SK-N-SH (cell line): ENCODE measurements around the gene SKI. TPM values are rescaled to one million over a fixed set of nuclear protein-coding genes. Genes with fewer than 3 reads are reported as not detected.
A peak's percentile ranks its signal among the peaks of the same experiment; 100 is the strongest.
"Not testable (repeated sequence)": the region's sequence is repeated elsewhere in the genome, so short reads cannot be mapped to it uniquely, and the experiment has no call there.

Experiments
- CTCF ChIA-PET: fragments of 300-600, 350-600 bp; formaldehyde crosslinking; extraction: SDS; loops from one replicate; lab custom pipeline; 2021; lab: Yijun Ruan, JAX
- POLR2A ChIA-PET: fragments of 350-600 bp; sonication (Branson Sonifier 250); formaldehyde crosslinking; extraction: SDS; loops from one replicate; lab custom pipeline; 2020; ENCODE audit warnings: antibody characterized with exemption, inconsistent platforms; lab: Yijun Ruan, JAX
- DNase-seq: peaks from one replicate; pipeline ENCODE4 v3.0.0; 2012
- H2AFZ ChIP-seq: fragments of 200-600 bp; sonication (generic); 2 replicates; pipeline ENCODE4 v1.8.1; 2016; ENCODE audit warnings: antibody characterized with exemption, mild to moderate bottlenecking, low read depth
- H3F3A ChIP-seq: fragments of 200-600 bp; sonication (generic); replicated peaks from 2 replicates; pipeline ENCODE3; 2016; ENCODE audit warnings: antibody characterized with exemption, mild to moderate bottlenecking; ENCODE audit not compliant: insufficient read depth
- H3K27ac ChIP-seq, 2 experiments: fragments of 200-500 bp in 1 of 2; fragments of 200-600 bp in 1 of 2; sonication (Bioruptor generic) in 1 of 2; sonication (generic), shearing (Covaris generic) in 1 of 2; 2 replicates each; pipeline versions ENCODE4 v1.5.1 to v1.6.1; 2014 to 2016; ENCODE audit warnings: low read depth in 2 of 2, inconsistent platforms in 1 of 2, low read length in 1 of 2, mild to moderate bottlenecking in 1 of 2, mixed read lengths in 1 of 2
- H3K27me3 ChIP-seq: fragments of 200-600 bp; sonication (generic), shearing (Covaris generic); 2 replicates; pipeline ENCODE4 v1.6.1; 2016; ENCODE audit warnings: mixed run types; ENCODE audit not compliant: insufficient read depth
- H3K36me3 ChIP-seq, 2 experiments: fragments of 200-500 bp in 1 of 2; fragments of 200-600 bp in 1 of 2; sonication (Bioruptor generic) in 1 of 2; sonication (generic) in 1 of 2; replicated peaks in 1 of 2; 2 replicates each; pipeline versions ENCODE3 to v1.5.1; 2014 to 2016; ENCODE audit warnings: low read length in 1 of 2, mild to moderate bottlenecking in 1 of 2; ENCODE audit not compliant: insufficient read depth in 2 of 2, control insufficient read depth in 1 of 2
- H3K4me1 ChIP-seq, 2 experiments: fragments of 200-500 bp in 1 of 2; fragments of 200-600 bp in 1 of 2; sonication (Bioruptor generic) in 1 of 2; sonication (generic), shearing (Covaris generic) in 1 of 2; 2 replicates each; pipeline versions ENCODE4 v1.5.1 to v1.6.1; 2014 to 2016; ENCODE audit warnings: low read depth in 1 of 2, low read length in 1 of 2, mixed run types in 1 of 2; ENCODE audit not compliant: insufficient read depth in 2 of 2, control insufficient read depth in 1 of 2
- H3K4me2 ChIP-seq: fragments of 200-600 bp; sonication (generic), shearing (Covaris generic); 2 replicates; pipeline ENCODE4 v1.6.1; 2017; ENCODE audit warnings: mixed run types
- H3K4me3 ChIP-seq, 2 experiments: fragments of 200-500 bp in 1 of 2; fragments of 200-600 bp in 1 of 2; sonication (Bioruptor generic) in 1 of 2; sonication (generic), shearing (Covaris generic) in 1 of 2; 2 replicates each; pipeline versions ENCODE4 v1.5.1 to v1.8.1; 2014 to 2016; ENCODE audit warnings: low read depth in 2 of 2, inconsistent platforms in 1 of 2, low read length in 1 of 2, mild to moderate bottlenecking in 1 of 2, mixed read lengths in 1 of 2, moderate library complexity in 1 of 2
- H3K79me2 ChIP-seq: fragments of 200-600 bp; sonication (generic); 2 replicates; pipeline ENCODE4 v1.8.1; 2017; ENCODE audit warnings: mild to moderate bottlenecking; ENCODE audit not compliant: insufficient read depth
- H3K9ac ChIP-seq: fragments of 200-600 bp; sonication (generic); 2 replicates; pipeline ENCODE4 v1.6.1; 2017; ENCODE audit warnings: mixed run types
- H3K9me2 ChIP-seq: fragments of 200-600 bp; sonication (generic); 2 replicates; pipeline ENCODE4 v1.6.1; 2017; ENCODE audit warnings: mixed run types
- H3K9me3 ChIP-seq: fragments of 200-600 bp; sonication (generic); 2 replicates; pipeline ENCODE4 v1.6.1; 2017; ENCODE audit warnings: mixed run types, mild to moderate bottlenecking, moderate library complexity
- H4K20me1 ChIP-seq: fragments of 200-600 bp; sonication (generic); 2 replicates; pipeline ENCODE4 v1.6.1; 2017; ENCODE audit warnings: mild to moderate bottlenecking, mixed run types; ENCODE audit not compliant: insufficient read depth
- RAD21 ChIP-seq: IDR thresholded peaks from 2 replicates; pipeline ENCODE4 v1.6.1; 2012; ENCODE audit warnings: mild to moderate bottlenecking, low read length
- RCOR1 ChIP-seq: fragments of 150-350 bp; IDR thresholded peaks from 2 replicates; pipeline ENCODE4 v1.6.1; 2017; ENCODE audit warnings: antibody characterized with exemption, low read length
- RFX5 ChIP-seq: IDR thresholded peaks from 2 replicates; pipeline ENCODE4 v1.6.1; 2012; ENCODE audit warnings: mild to moderate bottlenecking, improper control_type of control experiment, low read length
- RXRA ChIP-seq: IDR thresholded peaks from 2 replicates; pipeline ENCODE4 v1.4.0; 2012; ENCODE audit warnings: low read depth, mild to moderate bottlenecking, borderline replicate concordance
- SMC3 ChIP-seq: IDR thresholded peaks from 2 replicates; pipeline ENCODE4 v1.6.1; 2012; ENCODE audit warnings: low read depth, low read length, improper control_type of control experiment
- whole genome bisulfite sequencing: methylation state at CpG from one replicate; pipeline ENCODE4 v1.1.6; 2017; ENCODE audit warnings: low lambda C conversion rate; 5-methylcytosine and 5-hydroxymethylcytosine counted together
- polyA plus RNA-seq, 3 experiments: library from polyadenylated mRNA; depleted of rRNA; stranded (reverse); fragments of >200 nt; gene quantifications; 2 replicates each; pipeline ENCODE4 v1.2.3, GENCODE V29; 2012

SKI gene
- polyA plus RNA-seq, 1 of the 3 experiments (the other 2 are of a cell fraction), result 7.2 TPM

- Histone ChIP-seq H3K9me3 (no peaks in the 10 kb centered on the region), H4K20me1 (no peaks in the 10 kb centered on the region), H3K27ac (no peak overlapping the region), H3K36me3 (no peaks in the 10 kb centered on the region), H3K4me1 (peaks cover 0 to 44% of the 10 kb centered on the region in 2 experiments; a peak in 1 of 4 replicates), H3K4me2 (no peak overlapping the region), H3K79me2 (no peaks in the 10 kb centered on the region), H3K9ac (no peak overlapping the region), H3K4me3 (no peak overlapping the region), H3F3A (no peaks in the 10 kb centered on the region), H3K9me2 (no peaks in the 10 kb centered on the region), H2AFZ (no peak overlapping the region), H3K27me3 (no peaks in the 10 kb centered on the region)
- ChIA-PET CTCF (interaction anchor here (1.3 to 3.0 kb wide), 4 partner anchors 8 to 134 kb away, joined by 4 to 8 read pairs (median 7); partner anchors contain the start of gene FAAP20), POLR2A (no interaction called here)
- 67% methylated on average over 8 of the region's 18 CpGs for WGBS
- TF ChIP-seq RFX5 (no peak), RXRA (no peak), RCOR1 (no peak)
- DNase-seq, result no peak
These were observed 96.6 kb downstream of the SKI start for GRCh38 chr1:2324553-2325366.

GRCh38 chr1:2326524-2326923, 98.4 kb downstream of the SKI start:
- Histone ChIP-seq H3K4me1 (peaks cover 0 to 39% of the 10 kb centered on the region in 2 experiments; a peak in 1 of 4 replicates), H3K4me2 (no peak overlapping the region), H4K20me1 (no peaks in the 10 kb centered on the region), H3K79me2 (no peaks in the 10 kb centered on the region), H2AFZ (no peak overlapping the region), H3K9me2 (no peaks in the 10 kb centered on the region)
- 72% methylated on average over 8 of the region's 21 CpGs for WGBS
- CTCF ChIA-PET, result interaction anchor here (0.9 to 3.0 kb wide), 10 partner anchors 10 to 152 kb away, joined by 3 to 11 read pairs (median 4); partner anchors contain the start of gene FAAP20
- POLR2A ChIA-PET, result interaction anchor here (1.1 kb wide), 1 partner anchor 95 kb away, joined by 3 read pairs; no protein-coding TSS in a partner anchor
- TF ChIP-seq RAD21 (peak; percentile 55), SMC3 (peak; percentile 35; the same call in 1 of the 2 replicates), RXRA (no peak), RCOR1 (0 out of 2 replicates have a peak, but pooled peaks have one; percentile 40)
- TF ChIP-seq, all 33 proteins: peak for 3
- H3K36me3 ChIP-seq, result no peaks in the 10 kb centered on the region
- H3K27ac ChIP-seq, result peak overlapping the region in 1 of 2 experiments; percentile 86; a peak in 2 of 4 replicates
- DNase-seq, result peak; percentile 90
- H3K27me3 ChIP-seq, result no peaks in the 10 kb centered on the region
- H3K9me3 ChIP-seq, result no peaks in the 10 kb centered on the region
- H3K9ac ChIP-seq, result no peak overlapping the region
- no peaks in the 10 kb centered on the region for H3F3A ChIP-seq
- H3K4me3 ChIP-seq, result no peak overlapping the region

GRCh38 chr1:2327162-2327561, 99.0 kb downstream of the SKI start:
- H3K79me2 ChIP-seq, H4K20me1 ChIP-seq, H3K9me2 ChIP-seq, H3K36me3 ChIP-seq, H3F3A ChIP-seq, H3K9me3 ChIP-seq, H3K27me3 ChIP-seq, H3K4me3 ChIP-seq, DNase-seq, POLR2A ChIA-PET, H3K9ac ChIP-seq, H2AFZ ChIP-seq, H3K4me2 ChIP-seq: not testable (repeated sequence)
- 80% methylated on average over 2 of the region's 2 CpGs for WGBS
- Histone ChIP-seq H3K4me1 (peaks cover 0 to 39% of the 10 kb centered on the region in 2 experiments; a peak in 1 of 4 replicates), H3K27ac (peak overlapping the region in 1 of 2 experiments; percentile 86; a peak in 2 of 4 replicates)
- CTCF ChIA-PET, result interaction anchor here (0.9 to 3.0 kb wide), 7 partner anchors 54 to 152 kb away, joined by 3 to 11 read pairs (median 5); partner anchors contain the start of gene FAAP20
